ENCODE data around the gene HSPA12A. TPM values are rescaled to one million over a fixed set of nuclear protein-coding genes. Genes with fewer than 3 reads are reported as not detected.
A peak's percentile ranks its signal among the peaks of the same experiment; 100 is the strongest.

HSPA12A gene, protein sequence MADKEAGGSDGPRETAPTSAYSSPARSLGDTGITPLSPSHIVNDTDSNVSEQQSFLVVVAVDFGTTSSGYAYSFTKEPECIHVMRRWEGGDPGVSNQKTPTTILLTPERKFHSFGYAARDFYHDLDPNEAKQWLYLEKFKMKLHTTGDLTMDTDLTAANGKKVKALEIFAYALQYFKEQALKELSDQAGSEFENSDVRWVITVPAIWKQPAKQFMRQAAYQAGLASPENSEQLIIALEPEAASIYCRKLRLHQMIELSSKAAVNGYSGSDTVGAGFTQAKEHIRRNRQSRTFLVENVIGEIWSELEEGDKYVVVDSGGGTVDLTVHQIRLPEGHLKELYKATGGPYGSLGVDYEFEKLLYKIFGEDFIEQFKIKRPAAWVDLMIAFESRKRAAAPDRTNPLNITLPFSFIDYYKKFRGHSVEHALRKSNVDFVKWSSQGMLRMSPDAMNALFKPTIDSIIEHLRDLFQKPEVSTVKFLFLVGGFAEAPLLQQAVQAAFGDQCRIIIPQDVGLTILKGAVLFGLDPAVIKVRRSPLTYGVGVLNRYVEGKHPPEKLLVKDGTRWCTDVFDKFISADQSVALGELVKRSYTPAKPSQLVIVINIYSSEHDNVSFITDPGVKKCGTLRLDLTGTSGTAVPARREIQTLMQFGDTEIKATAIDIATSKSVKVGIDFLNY
- polyA plus RNA-seq = 1 to 10 TPM; 1.7 TPM

DNA sequence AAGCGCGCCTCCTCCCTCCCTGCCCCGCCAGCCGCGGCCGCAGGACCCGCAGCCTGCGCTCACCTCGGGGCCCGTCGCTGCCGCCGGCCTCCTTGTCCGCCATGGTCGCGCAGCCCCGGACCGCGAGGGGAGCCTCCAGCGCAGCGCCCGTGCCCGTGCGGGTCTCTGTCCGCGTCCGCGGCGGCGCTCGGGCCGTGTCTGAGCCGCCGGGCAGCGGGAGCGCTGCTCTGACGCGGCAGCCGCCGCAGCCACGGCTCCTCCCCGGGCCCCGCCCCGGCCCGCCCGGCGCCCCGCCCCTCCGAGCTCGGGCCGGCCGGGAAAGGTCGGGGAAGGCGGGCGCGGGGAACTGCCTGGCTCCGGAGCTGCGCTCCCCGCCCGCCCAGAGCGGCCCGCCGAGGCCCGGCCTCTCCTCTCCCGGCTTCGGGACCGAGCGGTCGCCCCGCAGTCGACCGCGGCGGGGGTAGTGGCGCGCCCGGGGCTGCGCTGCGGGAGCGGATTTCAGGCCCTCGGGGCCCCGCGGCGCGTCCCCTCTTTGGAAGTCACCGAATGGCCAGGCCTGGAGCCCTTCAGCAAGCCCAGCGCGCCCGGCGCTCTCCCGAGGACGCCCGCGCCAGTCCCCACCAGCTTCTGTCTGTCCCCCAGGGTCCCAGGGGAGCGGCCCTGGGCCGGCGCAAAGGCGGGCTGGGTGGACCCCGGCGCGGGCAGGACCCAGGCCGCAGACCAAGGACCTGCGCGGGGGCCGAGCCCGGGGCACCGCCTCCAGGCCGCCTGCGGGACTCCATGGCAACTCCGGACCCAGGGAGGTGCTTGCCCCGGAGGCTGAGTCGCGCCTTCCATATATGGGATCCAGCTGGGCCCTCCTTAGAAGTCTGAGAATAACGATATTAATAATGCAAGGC lies at the start of gene HSPA12A:
Gene HSPA12A (minus strand): TSS at position 200 of the 899 bp plus-strand sequence. CDS start 97 bp downstream, at position 103.
- H3K27ac ChIP-seq (ENCODE audit: low read depth in 2 of 2, low read length in 1 of 2) = peak within 1 kb of the TSS; percentile 88 to 91
- H3K36me3 ChIP-seq (ENCODE audit: control insufficient read depth in 2 of 2, insufficient read depth in 2 of 2, low read length in 1 of 2) = no peaks in the 10 kb centered on the region
- H3K9me3 ChIP-seq (ENCODE audit: control insufficient read depth in 2 of 2, insufficient read depth in 1 of 2, low read depth in 1 of 2, low read length in 1 of 2) = no peaks in the 10 kb centered on the region
- H3K27me3 ChIP-seq (ENCODE audit: control insufficient read depth in 1 of 2, insufficient read depth in 2 of 2, low read length in 2 of 2) = no peaks in the 10 kb centered on the region
- H3K4me1 ChIP-seq (ENCODE audit: control insufficient read depth in 2 of 2, insufficient read depth in 2 of 2, low read length in 1 of 2) = no peaks in the 10 kb centered on the region
- WGBS, 2 donors = 0 to 1% methylated on average over 63 to 114 of the region's 114 CpGs
- H3K4me3 ChIP-seq (ENCODE audit: low read depth in 1 of 2, low read length in 2 of 2) = peak within 1 kb of the TSS; percentile 70 to 71

DNA sequence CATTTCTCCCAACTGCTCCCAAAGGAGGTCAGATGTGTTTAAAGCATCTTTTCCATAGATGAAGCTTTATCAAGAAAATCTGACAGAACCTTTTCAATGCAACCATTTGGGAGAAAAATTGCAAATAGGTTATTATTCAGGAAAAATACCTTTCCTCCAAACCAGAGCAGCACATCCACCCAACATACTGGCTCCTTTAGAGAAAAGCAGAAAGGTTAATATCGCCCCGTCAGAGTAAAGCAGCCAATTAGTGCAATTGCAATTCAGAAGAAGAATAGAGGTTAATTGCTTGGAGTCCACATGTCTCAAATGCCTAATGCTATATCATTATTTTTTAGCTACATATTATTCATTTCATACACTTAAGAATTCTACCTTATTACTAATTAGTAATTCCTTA lies 48.9 kb upstream of the HSPA12A start:
- 97 to 98% methylated on average over 2 of the region's 2 CpGs for WGBS, 2 donors
- Histone ChIP-seq H3K9me3 (ENCODE audit: control insufficient read depth in 2 of 2, insufficient read depth in 1 of 2, low read depth in 1 of 2, low read length in 1 of 2) (no peaks in the 10 kb centered on the region), H3K27me3 (ENCODE audit: control insufficient read depth in 1 of 2, insufficient read depth in 2 of 2, low read length in 2 of 2) (no peaks in the 10 kb centered on the region), H3K4me3 (ENCODE audit: low read depth in 1 of 2, low read length in 2 of 2) (no peak overlapping the region), H3K4me1 (ENCODE audit: control insufficient read depth in 2 of 2, insufficient read depth in 2 of 2, low read length in 1 of 2) (peaks cover 0 to 3% of the 10 kb centered on the region in 2 donors), H3K27ac (ENCODE audit: low read depth in 2 of 2, low read length in 1 of 2) (no peak overlapping the region), H3K36me3 (ENCODE audit: control insufficient read depth in 2 of 2, insufficient read depth in 2 of 2, low read length in 1 of 2) (no peaks in the 10 kb centered on the region)

DNA sequence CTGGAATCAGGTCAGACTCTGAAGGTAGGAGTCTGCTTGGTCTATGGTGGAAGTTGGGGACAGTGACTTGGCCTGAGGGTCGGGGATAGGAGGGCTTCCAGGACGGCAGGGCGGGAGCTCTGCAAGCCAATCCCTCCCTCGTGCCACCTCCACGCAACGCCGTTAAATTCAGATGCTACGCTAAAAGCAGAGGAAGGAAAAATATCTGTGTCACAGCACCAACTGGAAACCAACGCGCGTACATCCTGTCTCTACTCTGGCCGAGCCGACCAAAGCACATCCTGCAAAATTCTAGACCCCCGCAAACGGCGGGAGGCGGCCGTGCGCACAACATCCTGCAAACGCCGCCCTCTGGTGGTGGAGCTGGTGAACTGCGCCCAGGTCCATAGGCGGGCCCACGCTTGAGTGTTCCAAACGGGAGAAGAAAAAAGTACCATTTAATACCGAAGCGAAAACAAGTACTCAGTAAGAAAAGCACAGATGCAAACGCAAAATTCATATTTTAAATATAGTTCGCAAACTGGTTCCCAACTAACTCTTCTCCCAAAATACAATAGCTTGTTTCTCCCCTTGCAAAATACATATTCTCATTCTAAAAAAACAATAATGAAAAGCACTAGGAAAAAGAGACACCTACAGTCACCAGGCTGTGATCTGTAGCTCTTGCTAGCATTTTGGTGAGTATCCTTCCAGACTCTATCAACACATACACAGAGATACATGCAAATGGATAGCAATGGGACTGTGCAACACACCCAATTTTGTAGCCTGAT lies 45.7 kb upstream of the HSPA12A start:
- Histone ChIP-seq H3K9me3 (ENCODE audit: control insufficient read depth in 2 of 2, insufficient read depth in 1 of 2, low read depth in 1 of 2, low read length in 1 of 2) (no peaks in the 10 kb centered on the region), H3K27ac (ENCODE audit: low read depth in 2 of 2, low read length in 1 of 2) (no peak overlapping the region), H3K4me1 (ENCODE audit: control insufficient read depth in 2 of 2, insufficient read depth in 2 of 2, low read length in 1 of 2) (peaks cover 0 to 3% of the 10 kb centered on the region in 2 donors), H3K27me3 (ENCODE audit: control insufficient read depth in 1 of 2, insufficient read depth in 2 of 2, low read length in 2 of 2) (no peaks in the 10 kb centered on the region), H3K4me3 (ENCODE audit: low read depth in 1 of 2, low read length in 2 of 2) (no peak overlapping the region), H3K36me3 (ENCODE audit: control insufficient read depth in 2 of 2, insufficient read depth in 2 of 2, low read length in 1 of 2) (no peaks in the 10 kb centered on the region)
- 2% methylated on average over 29 of the region's 29 CpGs for WGBS, 2 donors

DNA sequence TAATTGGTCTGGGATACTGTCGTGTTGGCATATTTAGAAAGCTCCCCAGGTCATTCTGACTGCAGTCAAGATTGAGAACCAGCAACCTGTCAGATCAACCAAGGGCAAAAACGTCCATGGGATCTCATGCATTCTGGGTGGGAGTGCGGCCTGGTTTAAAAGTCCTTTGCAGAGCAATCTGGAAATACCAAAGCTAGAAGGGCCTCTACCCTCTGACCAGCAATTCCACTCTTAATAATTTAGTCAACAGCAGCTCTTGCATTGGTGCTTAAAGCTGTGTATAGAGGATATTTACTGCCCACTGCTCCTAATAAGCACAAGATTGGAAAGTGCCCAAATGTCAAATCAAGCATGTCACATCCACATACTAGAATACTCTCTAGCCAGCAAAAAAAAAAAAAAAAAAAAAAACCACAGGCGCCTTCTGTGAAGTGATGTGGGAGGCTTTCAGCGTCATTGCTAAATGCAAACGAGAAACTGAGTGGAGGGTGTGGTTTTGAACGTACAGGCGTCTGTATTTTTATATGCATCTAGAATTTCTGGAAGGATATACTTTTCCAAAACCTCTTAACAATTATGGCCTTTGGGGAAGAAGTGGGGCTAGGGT lies 44.8 kb upstream of the HSPA12A start:
- no peaks in the 10 kb centered on the region for H3K27me3 ChIP-seq (ENCODE audit: control insufficient read depth in 1 of 2, insufficient read depth in 2 of 2, low read length in 2 of 2)
- no peaks in the 10 kb centered on the region for H3K9me3 ChIP-seq (ENCODE audit: control insufficient read depth in 2 of 2, insufficient read depth in 1 of 2, low read depth in 1 of 2, low read length in 1 of 2)
- H3K36me3 ChIP-seq (ENCODE audit: control insufficient read depth in 2 of 2, insufficient read depth in 2 of 2, low read length in 1 of 2) = no peaks in the 10 kb centered on the region
- 69 to 71% methylated on average over 8 of the region's 8 CpGs for WGBS, 2 donors
- H3K27ac ChIP-seq (ENCODE audit: low read depth in 2 of 2, low read length in 1 of 2) = no peak overlapping the region
- H3K4me3 ChIP-seq (ENCODE audit: low read depth in 1 of 2, low read length in 2 of 2) = no peak overlapping the region
- peaks cover 0 to 3% of the 10 kb centered on the region in 2 donors for H3K4me1 ChIP-seq (ENCODE audit: control insufficient read depth in 2 of 2, insufficient read depth in 2 of 2, low read length in 1 of 2)

DNA sequence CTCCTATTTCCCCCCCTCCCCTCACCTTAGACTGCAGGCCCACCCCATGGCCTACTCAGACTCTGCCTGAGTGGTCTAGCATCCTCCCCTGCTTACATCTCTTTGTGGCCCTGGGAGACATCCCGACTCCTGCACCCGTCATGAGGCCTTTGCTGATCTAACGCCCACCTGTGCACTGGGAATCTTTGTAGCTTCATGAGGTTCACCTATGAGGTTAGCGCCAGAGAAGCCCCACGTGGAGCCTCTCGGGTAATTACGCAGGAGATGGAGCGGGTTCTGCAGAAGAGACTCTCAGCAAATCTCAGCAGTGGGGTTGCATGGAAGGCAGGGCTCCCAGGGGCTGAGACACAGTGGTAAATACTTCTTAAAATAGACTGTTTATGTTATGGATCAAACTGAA lies 43.5 kb upstream of the HSPA12A start:
- no peaks in the 10 kb centered on the region for H3K9me3 ChIP-seq (ENCODE audit: control insufficient read depth in 2 of 2, insufficient read depth in 1 of 2, low read depth in 1 of 2, low read length in 1 of 2)
- peaks cover 0 to 3% of the 10 kb centered on the region in 2 donors for H3K4me1 ChIP-seq (ENCODE audit: control insufficient read depth in 2 of 2, insufficient read depth in 2 of 2, low read length in 1 of 2)
- H3K4me3 ChIP-seq (ENCODE audit: low read depth in 1 of 2, low read length in 2 of 2) = no peak overlapping the region
- H3K36me3 ChIP-seq (ENCODE audit: control insufficient read depth in 2 of 2, insufficient read depth in 2 of 2, low read length in 1 of 2) = no peaks in the 10 kb centered on the region
- no peaks in the 10 kb centered on the region for H3K27me3 ChIP-seq (ENCODE audit: control insufficient read depth in 1 of 2, insufficient read depth in 2 of 2, low read length in 2 of 2)
- H3K27ac ChIP-seq (ENCODE audit: low read depth in 2 of 2, low read length in 1 of 2) = no peak overlapping the region
- WGBS, 2 donors = 89 to 92% methylated on average over 8 of the region's 8 CpGs

DNA sequence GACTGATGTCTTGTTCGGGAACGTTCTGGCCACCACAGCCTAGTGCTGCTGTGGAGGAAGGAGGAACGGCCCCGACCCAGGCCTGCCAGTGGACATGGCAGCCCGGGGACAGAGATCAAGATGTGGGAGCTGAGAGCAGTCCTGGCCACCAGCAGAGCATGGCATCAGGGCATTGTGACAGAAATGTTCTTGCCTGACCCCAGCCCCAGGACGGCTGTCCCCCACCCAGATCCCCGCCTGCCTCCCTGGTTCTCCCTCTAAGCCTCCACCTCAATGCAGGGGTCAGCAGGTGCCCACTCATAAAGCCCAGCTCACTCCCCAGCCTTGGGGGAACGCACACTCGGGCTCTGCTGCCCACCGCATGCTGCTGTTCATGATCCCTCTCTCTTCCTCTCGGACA lies 42.9 kb upstream of the HSPA12A start:
- Histone ChIP-seq H3K27me3 (ENCODE audit: control insufficient read depth in 1 of 2, insufficient read depth in 2 of 2, low read length in 2 of 2) (no peaks in the 10 kb centered on the region), H3K4me1 (ENCODE audit: control insufficient read depth in 2 of 2, insufficient read depth in 2 of 2, low read length in 1 of 2) (peaks cover 0 to 3% of the 10 kb centered on the region in 2 donors), H3K4me3 (ENCODE audit: low read depth in 1 of 2, low read length in 2 of 2) (no peak overlapping the region), H3K9me3 (ENCODE audit: control insufficient read depth in 2 of 2, insufficient read depth in 1 of 2, low read depth in 1 of 2, low read length in 1 of 2) (no peaks in the 10 kb centered on the region), H3K27ac (ENCODE audit: low read depth in 2 of 2, low read length in 1 of 2) (no peak overlapping the region), H3K36me3 (ENCODE audit: control insufficient read depth in 2 of 2, insufficient read depth in 2 of 2, low read length in 1 of 2) (no peaks in the 10 kb centered on the region)
- 90 to 91% methylated on average over 11 of the region's 11 CpGs for WGBS, 2 donors

DNA sequence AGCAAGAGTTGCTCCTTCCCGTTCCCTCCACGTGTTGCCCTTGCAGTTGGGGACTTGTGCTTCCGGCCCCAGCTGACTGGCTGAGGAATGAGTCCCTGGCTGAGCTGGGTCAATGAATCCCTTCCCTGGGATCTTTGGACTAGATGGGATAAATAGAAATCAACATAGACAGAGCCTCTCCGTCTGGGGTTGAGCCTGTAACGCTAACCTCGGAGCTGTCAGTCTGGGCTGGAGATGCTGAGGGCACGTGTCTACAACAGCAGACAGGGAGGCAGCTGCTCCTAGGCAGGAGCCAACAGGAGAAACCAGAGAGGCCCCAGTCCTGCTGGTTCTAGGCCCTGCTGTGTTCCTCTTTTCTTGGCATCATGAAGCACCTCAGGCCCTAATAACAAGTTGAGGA lies 42.3 kb upstream of the HSPA12A start:
- Histone ChIP-seq H3K27ac (ENCODE audit: low read depth in 2 of 2, low read length in 1 of 2) (no peak overlapping the region), H3K36me3 (ENCODE audit: control insufficient read depth in 2 of 2, insufficient read depth in 2 of 2, low read length in 1 of 2) (no peaks in the 10 kb centered on the region), H3K4me1 (ENCODE audit: control insufficient read depth in 2 of 2, insufficient read depth in 2 of 2, low read length in 1 of 2) (peaks cover 0 to 3% of the 10 kb centered on the region in 2 donors), H3K4me3 (ENCODE audit: low read depth in 1 of 2, low read length in 2 of 2) (no peak overlapping the region), H3K27me3 (ENCODE audit: control insufficient read depth in 1 of 2, insufficient read depth in 2 of 2, low read length in 2 of 2) (no peaks in the 10 kb centered on the region), H3K9me3 (ENCODE audit: control insufficient read depth in 2 of 2, insufficient read depth in 1 of 2, low read depth in 1 of 2, low read length in 1 of 2) (no peaks in the 10 kb centered on the region)
- 93 to 96% methylated on average over 7 of the region's 7 CpGs for WGBS, 2 donors

DNA sequence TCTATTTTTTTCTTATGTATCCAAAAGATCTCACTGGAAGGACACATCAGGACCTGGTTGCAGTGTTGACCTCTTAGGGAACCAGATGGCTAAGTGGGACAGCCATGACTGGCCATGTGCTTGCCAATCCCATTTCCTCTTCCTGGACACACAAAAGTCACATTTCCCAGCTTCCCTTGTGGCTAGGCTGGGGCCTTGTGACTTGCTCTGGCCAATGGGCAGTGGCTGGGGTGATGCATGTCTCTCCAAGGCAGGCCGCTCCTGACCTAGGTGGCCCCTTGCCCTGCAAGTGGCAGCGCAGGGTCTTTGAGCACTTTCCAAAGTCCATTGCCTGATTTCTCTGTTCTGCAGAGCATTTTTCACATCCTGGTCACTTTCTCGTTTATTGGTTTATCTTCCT lies 41.7 kb upstream of the HSPA12A start:
- no peak overlapping the region for H3K4me3 ChIP-seq (ENCODE audit: low read depth in 1 of 2, low read length in 2 of 2)
- 90 to 94% methylated on average over 3 of the region's 3 CpGs for WGBS, 2 donors
- H3K27me3 ChIP-seq (ENCODE audit: control insufficient read depth in 1 of 2, insufficient read depth in 2 of 2, low read length in 2 of 2) = no peaks in the 10 kb centered on the region
- no peaks in the 10 kb centered on the region for H3K36me3 ChIP-seq (ENCODE audit: control insufficient read depth in 2 of 2, insufficient read depth in 2 of 2, low read length in 1 of 2)
- H3K4me1 ChIP-seq (ENCODE audit: control insufficient read depth in 2 of 2, insufficient read depth in 2 of 2, low read length in 1 of 2) = peaks cover 0 to 3% of the 10 kb centered on the region in 2 donors
- H3K27ac ChIP-seq (ENCODE audit: low read depth in 2 of 2, low read length in 1 of 2) = no peak overlapping the region
- no peaks in the 10 kb centered on the region for H3K9me3 ChIP-seq (ENCODE audit: control insufficient read depth in 2 of 2, insufficient read depth in 1 of 2, low read depth in 1 of 2, low read length in 1 of 2)

All from esophagus (tissue), 2 donors.